HEK293 (cell line): ENCODE data around the gene FIBP.
A peak's percentile ranks its signal among the peaks of the same experiment; 100 is the strongest.

Experiments used
- CTCF ChIA-PET: fragments of 350-600 bp; formaldehyde crosslinking; extraction: SDS; loops from one replicate; lab custom pipeline; 2021; ENCODE audit warnings: antibody characterized with exemption; lab: Yijun Ruan, JAX
- POLR2A ChIA-PET: fragments of 300-600 bp; formaldehyde crosslinking; extraction: SDS; loops from one replicate; lab custom pipeline; 2020; ENCODE audit warnings: antibody characterized with exemption, inconsistent platforms; lab: Yijun Ruan, JAX
- H3K27ac ChIP-seq: fragments of 200-500 bp; sonication (Bioruptor generic); 2 replicates; pipeline ENCODE4 v1.5.1; 2014; ENCODE audit warnings: low read depth, low read length, control low read depth, inconsistent platforms; ENCODE audit errors: extremely low read depth
- H3K36me3 ChIP-seq, 2 experiments: fragments of 200-500 bp in 1 of 2; sonication (Bioruptor generic) in 1 of 2; 1 replicate in 1 of 2; 2 replicates in 1 of 2; pipeline ENCODE4 v1.5.1; 2014 to 2017; ENCODE audit warnings: inconsistent platforms in 2 of 2, low read length in 2 of 2; ENCODE audit not compliant: control insufficient read depth in 2 of 2, insufficient read depth in 1 of 2
- H3K4me1 ChIP-seq: fragments of 200-500 bp; sonication (Bioruptor generic); 2 replicates; pipeline ENCODE4 v1.5.1; 2014; ENCODE audit warnings: mild to moderate bottlenecking, low read length, inconsistent platforms; ENCODE audit not compliant: control insufficient read depth, insufficient read depth
- H3K4me3 ChIP-seq: 2 replicates; pipeline ENCODE4 v1.5.1; 2011; ENCODE audit warnings: low read depth, mild to moderate bottlenecking, control low read depth, low read length, moderate library complexity
- H3K9me3 ChIP-seq: fragments of 200-500 bp; sonication (Bioruptor generic); 2 replicates; pipeline ENCODE4 v1.5.1; 2014; ENCODE audit warnings: low read depth, low read length, inconsistent platforms; ENCODE audit not compliant: control insufficient read depth, insufficient read depth
- ATF2 ChIP-seq: fragments of 450-650 bp; formaldehyde crosslinking; IDR thresholded peaks from 2 replicates; pipeline ENCODE4 v1.5.1; 2016; ENCODE audit warnings: missing biosample characterization, missing genetic modification characterization, low read depth
- EGR2 ChIP-seq: fragments of 450-650 bp; formaldehyde crosslinking; IDR thresholded peaks from 2 replicates; pipeline ENCODE4 v1.5.1; 2016; ENCODE audit warnings: low read depth, missing biosample characterization, missing genetic modification characterization
- IKZF3 ChIP-seq: fragments of 450-650 bp; IDR thresholded peaks from 2 replicates; pipeline ENCODE4 v1.5.0; 2018; ENCODE audit warnings: missing biosample characterization, mild to moderate bottlenecking, missing genetic modification characterization, moderate library complexity
- MYNN ChIP-seq: fragments of 450-650 bp; formaldehyde crosslinking; IDR thresholded peaks from 2 replicates; pipeline ENCODE4 v1.5.1; 2016; ENCODE audit warnings: missing biosample characterization, missing genetic modification characterization, borderline replicate concordance
- PBX3 ChIP-seq: sonication (generic); formaldehyde crosslinking; IDR thresholded peaks from 2 replicates; pipeline ENCODE4 v1.8.1; 2022; ENCODE audit warnings: mild to moderate bottlenecking, moderate library complexity, missing genetic modification reagents
- ZFHX2 ChIP-seq: fragments of 450-650 bp; formaldehyde crosslinking; conservative IDR thresholded peaks from 2 replicates; pipeline ENCODE4 v1.5.1; 2016; ENCODE audit warnings: missing biosample characterization, missing genetic modification characterization
- ZNF121 ChIP-seq: fragments of 450-650 bp; formaldehyde crosslinking; IDR thresholded peaks from 2 replicates; pipeline ENCODE4 v1.5.1; 2016; ENCODE audit warnings: missing biosample characterization, missing genetic modification characterization
- ZNF19 ChIP-seq: fragments of 450-650 bp; formaldehyde crosslinking; IDR thresholded peaks from 2 replicates; pipeline ENCODE4; 2016; ENCODE audit warnings: missing biosample characterization, missing genetic modification characterization, low read depth
- ZNF239 ChIP-seq: fragments of 450-650 bp; formaldehyde crosslinking; IDR thresholded peaks from 2 replicates; pipeline ENCODE4 v1.5.1; 2016; ENCODE audit warnings: missing biosample characterization, missing genetic modification characterization
- ZNF26 ChIP-seq: fragments of 450-650 bp; formaldehyde crosslinking; IDR thresholded peaks from 2 replicates; pipeline ENCODE4 v1.5.1; 2016; ENCODE audit warnings: missing biosample characterization, missing genetic modification characterization
- ZNF341 ChIP-seq: fragments of 450-650 bp; formaldehyde crosslinking; IDR thresholded peaks from 2 replicates; pipeline ENCODE4; 2016; ENCODE audit warnings: low read depth, missing biosample characterization, missing genetic modification characterization
- ZNF404 ChIP-seq: fragments of 450-650 bp; formaldehyde crosslinking; IDR thresholded peaks from 2 replicates; pipeline ENCODE4 v1.5.1; 2017; ENCODE audit warnings: missing biosample characterization, missing genetic modification characterization
- ZNF449 ChIP-seq: fragments of 450-650 bp; formaldehyde crosslinking; IDR thresholded peaks from 2 replicates; pipeline ENCODE4 v1.5.1; 2017; ENCODE audit warnings: missing biosample characterization, mild to moderate bottlenecking, missing genetic modification characterization, moderate library complexity
- ZNF707 ChIP-seq: fragments of 450-650 bp; formaldehyde crosslinking; IDR thresholded peaks from 2 replicates; pipeline ENCODE4 v1.5.1; 2016; ENCODE audit warnings: missing biosample characterization, missing genetic modification characterization
- ZNF76 ChIP-seq: fragments of 450-650 bp; formaldehyde crosslinking; IDR thresholded peaks from 2 replicates; pipeline ENCODE4; 2016; ENCODE audit warnings: low read depth, missing biosample characterization, missing genetic modification characterization, borderline replicate concordance
- ZNF768 ChIP-seq: fragments of 450-650 bp; formaldehyde crosslinking; IDR thresholded peaks from 2 replicates; pipeline ENCODE4 v1.5.1; 2018; ENCODE audit warnings: missing biosample characterization, mild to moderate bottlenecking, missing genetic modification characterization
- ZNF777 ChIP-seq: fragments of 450-650 bp; formaldehyde crosslinking; IDR thresholded peaks from 2 replicates; pipeline ENCODE4 v1.5.1; 2017; ENCODE audit warnings: missing biosample characterization, missing genetic modification characterization, borderline replicate concordance

The FIBP gene

GRCh38 chr11:65899356-65900124 lies 11.3 kb upstream of the FIBP start (continued):
- no peak for TF ChIP-seq ZNF19 (tag by site-specific recombination)

GRCh38 chr11:65898656-65899355 lies 10.5 kb upstream of the FIBP start:
- POLR2A ChIA-PET, result interaction anchor here (0.7 to 4.9 kb wide), 2 partner anchors 9 to 787 kb away, joined by 3 to 74 read pairs; partner anchors contain the start of genes CCDC85B, FIBP and TM7SF2
- peak; percentile 53 for TF ChIP-seq ZFHX2 (tag by site-specific recombination)
- TF ChIP-seq ZNF239 (tag by site-specific recombination), result no peak
- TF ChIP-seq ZNF449, result peak; percentile 44; the same call in 1 of the 2 replicates
- TF ChIP-seq ZNF341 (tag by site-specific recombination), result 0 out of 2 replicates have a peak, but pooled peaks have one; percentile 25
- no peak for TF ChIP-seq ZNF777 (tag by site-specific recombination)
- 0 out of 2 replicates have a peak, but pooled peaks have one; percentile 17 for TF ChIP-seq EGR2 (tag by site-specific recombination)
- peak; percentile 82; the same call in 1 of the 2 replicates for TF ChIP-seq IKZF3 (tag by site-specific recombination)
- no peak for TF ChIP-seq ZNF707 (tag by site-specific recombination)
- no peak for TF ChIP-seq ZNF26 (tag by site-specific recombination)
- peak; percentile 92 for TF ChIP-seq ZNF76 (tag by site-specific recombination)
- no peak for TF ChIP-seq ATF2 (tag by site-specific recombination)
- TF ChIP-seq PBX3 (CRISPR knock-in tag), result no peak
- TF ChIP-seq, all 188 proteins: peak for 6

GRCh38 chr11:65897020-65897471 lies 8.8 kb upstream of the FIBP start:
- Histone ChIP-seq H3K4me1 (no peaks in the 10 kb centered on the region), H3K9me3 (no peaks in the 10 kb centered on the region), H3K36me3 (peaks cover 0 to 3% of the 10 kb centered on the region in 2 experiments; a peak in 1 of 3 replicates), H3K27ac (no peak overlapping the region), H3K4me3 (no peak overlapping the region)
- CTCF ChIA-PET, result interaction anchor here (0.5 to 3.5 kb wide), 6 partner anchors 8 to 96 kb away, joined by 3 to 36 read pairs (median 4); partner anchors contain the start of genes CCDC85B, FIBP and MUS81
- POLR2A ChIA-PET, result interaction anchor here (0.6 to 1.0 kb wide), 2 partner anchors 9 to 14 kb away, joined by 3 read pairs; partner anchors contain the start of gene FIBP
- no peak for TF ChIP-seq MYNN (tag by site-specific recombination)
- no peak for TF ChIP-seq ZNF404
- peak; percentile 56; the same call in 1 of the 2 replicates for TF ChIP-seq ZNF121 (tag by site-specific recombination)
- 0 out of 2 replicates have a peak, but pooled peaks have one; percentile 29 for TF ChIP-seq ZNF768

More at GRCh38 chr11:65898656-65899355, 10.5 kb upstream of the FIBP start:
- peaks cover 0 to 3% of the 10 kb centered on the region in 2 experiments; a peak in 1 of 3 replicates for H3K36me3 ChIP-seq
- CTCF ChIA-PET, result interaction anchor here (0.6 to 3.5 kb wide), 8 partner anchors 8 to 280 kb away, joined by 3 to 36 read pairs (median 6); partner anchors contain the start of genes CCDC85B, FIBP and MUS81
- H3K9me3 ChIP-seq, result no peaks in the 10 kb centered on the region
- H3K4me1 ChIP-seq, result no peaks in the 10 kb centered on the region
- H3K4me3 ChIP-seq, result peak overlapping the region; percentile 62
- peak overlapping the region; percentile 25; the same call in 1 of the 2 replicates for H3K27ac ChIP-seq
